Central memory CD4-positive, alpha-beta T cell (primary cell): Measurements from ENCODE around the gene R3HDM1.
A peak's percentile ranks its signal among the peaks of the same experiment; 100 is the strongest.
"Not testable (repeated sequence)": the region's sequence is repeated elsewhere in the genome, so short reads cannot be mapped to it uniquely, and the experiment has no call there.

ENCODE experiments used
- DNase-seq: peaks from one replicate; pipeline ENCODE4 v3.0.0; 2022
- total RNA-seq, 3 experiments: gene quantifications; one replicate each; lab custom pipeline; 2026; lab: John Stamatoyannopoulos, UW

Gene R3HDM1
- 28.2 to 43.0 (median 28.5) reads per million in 3 experiments for total RNA-seq

GRCh38 chr2:135531231-135532197 is at the start of gene R3HDM1:
Gene R3HDM1, plus strand, starts transcription at chr2:135531484. Its CDS starts 73,362 bp downstream, at chr2:135604846.
- DNase-seq, result peak; percentile 98

GRCh38 chr2:135485441-135485840 is 45.8 kb upstream of the R3HDM1 start:
- DNase-seq, result no peak

- no peak for DNase-seq
These were observed 40.9 kb upstream of the R3HDM1 start for GRCh38 chr2:135490376-135490775.

- no peak for DNase-seq
These were observed 36.8 kb upstream of the R3HDM1 start for GRCh38 chr2:135494503-135494902.

GRCh38 chr2:135494917-135495316 is 36.4 kb upstream of the R3HDM1 start:
- DNase-seq, result no peak

- DNase-seq, result not testable (repeated sequence)
These were observed 32.7 kb upstream of the R3HDM1 start for GRCh38 chr2:135498588-135498987.

- no peak for DNase-seq
These were observed 26.5 kb upstream of the R3HDM1 start for GRCh38 chr2:135504811-135505210.

GRCh38 chr2:135510577-135510976 is 20.7 kb upstream of the R3HDM1 start:
- DNase-seq, result no peak

GRCh38 chr2:135512099-135512498 is 19.2 kb upstream of the R3HDM1 start:
- DNase-seq, result no peak

- DNase-seq, result no peak
These were observed 5.5 kb upstream of the R3HDM1 start for GRCh38 chr2:135525786-135526185.

GRCh38 chr2:135528006-135528405 is 3.3 kb upstream of the R3HDM1 start:
- DNase-seq, result no peak

- DNase-seq, result peak; percentile 97
These were observed 712 bp upstream of the R3HDM1 start, which contains the start of gene ZRANB3 for GRCh38 chr2:135530313-135531230. Gene ZRANB3, minus strand, starts transcription at chr2:135531218.

- DNase-seq, result no peak
These were observed 1.3 kb downstream of the R3HDM1 start for GRCh38 chr2:135532581-135532980.

GRCh38 chr2:135533545-135533944 is 2.3 kb downstream of the R3HDM1 start:
- DNase-seq, result not testable (repeated sequence)

- no peak for DNase-seq
These were observed 15.2 kb downstream of the R3HDM1 start for GRCh38 chr2:135546436-135546835.

- no peak for DNase-seq
These were observed 16.0 kb downstream of the R3HDM1 start for GRCh38 chr2:135547311-135547710.

- no peak for DNase-seq
These were observed 20.1 kb downstream of the R3HDM1 start for GRCh38 chr2:135551356-135551755.

- no peak for DNase-seq
These were observed 21.6 kb downstream of the R3HDM1 start for GRCh38 chr2:135552887-135553286.

- DNase-seq, result no peak
These were observed 24.0 kb downstream of the R3HDM1 start for GRCh38 chr2:135555311-135555710.

- no peak for DNase-seq
These were observed 26.2 kb downstream of the R3HDM1 start for GRCh38 chr2:135557530-135557929.

GRCh38 chr2:135561925-135562324 is 30.6 kb downstream of the R3HDM1 start:
- no peak for DNase-seq

GRCh38 chr2:135563793-135564192 is 32.5 kb downstream of the R3HDM1 start:
- no peak for DNase-seq

- DNase-seq, result no peak
These were observed 39.6 kb downstream of the R3HDM1 start for GRCh38 chr2:135570884-135571283.
